ENCODE results near the gene CATSPER4.

DNA sequence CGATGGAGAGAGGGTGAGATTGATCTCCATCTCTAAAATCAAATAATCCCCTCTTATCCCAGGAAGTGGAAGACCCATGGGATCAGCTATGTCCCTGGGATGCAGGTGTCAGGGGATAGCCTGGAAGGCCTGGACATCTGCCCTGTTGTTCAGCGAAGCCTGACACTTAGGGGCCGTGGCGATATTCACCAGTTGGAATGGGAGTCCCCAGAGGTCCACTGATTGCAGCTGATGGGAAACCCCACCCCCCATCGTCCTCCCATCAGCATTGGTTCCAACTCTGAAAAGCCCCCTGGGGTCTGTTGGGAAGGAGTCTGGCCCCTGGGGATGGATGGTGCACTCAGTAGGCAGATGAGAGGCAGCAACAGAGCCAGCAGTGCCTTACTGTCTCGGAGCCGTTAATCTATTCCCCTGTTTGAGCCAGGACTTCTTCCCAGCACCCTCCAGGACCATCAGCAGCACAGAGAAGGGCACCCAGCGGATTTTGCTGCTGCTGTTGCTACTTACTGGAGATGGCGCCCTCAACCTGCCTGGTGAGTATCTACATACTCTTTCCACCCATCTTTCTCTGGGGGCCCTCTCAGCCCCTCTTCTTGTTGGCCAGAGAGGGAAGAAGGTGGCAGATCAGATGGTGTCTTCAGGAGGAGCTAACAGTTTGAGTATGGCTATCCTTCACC is 13.4 kb downstream of the CATSPER4 start:
- TF ChIP-seq, protein P1, sequence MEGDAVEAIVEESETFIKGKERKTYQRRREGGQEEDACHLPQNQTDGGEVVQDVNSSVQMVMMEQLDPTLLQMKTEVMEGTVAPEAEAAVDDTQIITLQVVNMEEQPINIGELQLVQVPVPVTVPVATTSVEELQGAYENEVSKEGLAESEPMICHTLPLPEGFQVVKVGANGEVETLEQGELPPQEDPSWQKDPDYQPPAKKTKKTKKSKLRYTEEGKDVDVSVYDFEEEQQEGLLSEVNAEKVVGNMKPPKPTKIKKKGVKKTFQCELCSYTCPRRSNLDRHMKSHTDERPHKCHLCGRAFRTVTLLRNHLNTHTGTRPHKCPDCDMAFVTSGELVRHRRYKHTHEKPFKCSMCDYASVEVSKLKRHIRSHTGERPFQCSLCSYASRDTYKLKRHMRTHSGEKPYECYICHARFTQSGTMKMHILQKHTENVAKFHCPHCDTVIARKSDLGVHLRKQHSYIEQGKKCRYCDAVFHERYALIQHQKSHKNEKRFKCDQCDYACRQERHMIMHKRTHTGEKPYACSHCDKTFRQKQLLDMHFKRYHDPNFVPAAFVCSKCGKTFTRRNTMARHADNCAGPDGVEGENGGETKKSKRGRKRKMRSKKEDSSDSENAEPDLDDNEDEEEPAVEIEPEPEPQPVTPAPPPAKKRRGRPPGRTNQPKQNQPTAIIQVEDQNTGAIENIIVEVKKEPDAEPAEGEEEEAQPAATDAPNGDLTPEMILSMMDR (IDR thresholded peaks at IDR 0.05; ENCODE audit: control extremely low read depth in 1 of 3, insufficient read depth in 1 of 3, low read depth in 1 of 3, low read length in 3 of 3), result peak; percentile 46 to 55 (median 53)
- TF ChIP-seq EZH2 (IDR thresholded peaks at IDR 0.05; ENCODE audit: low read depth, low read length, severe bottlenecking) (no peak), TCF12 (IDR thresholded peaks at IDR 0.05; ENCODE audit: low read depth, low read length) (no peak), MAFK (IDR thresholded peaks at IDR 0.05; ENCODE audit: low read depth, low read length) (no peak)

Data from H1 (cell line).